Gastroesophageal sphincter (tissue), 3 donors: ENCODE measurements around the gene WDR27.

Source experiments
- EP300 ChIP-seq: sonication (generic); formaldehyde crosslinking; IDR thresholded peaks from one replicate; pipeline ENCODE4 v1.6.1; 2017; ENCODE audit warnings: antibody characterized with exemption, mild to moderate bottlenecking
- TF ChIP-seq, protein P1 (sequence below), 4 experiments: fragments of 200-600 bp in 2 of 4; fragments of 450-650 bp in 2 of 4; sonication (generic) in 1 of 4; IDR thresholded peaks; one replicate each; pipeline ENCODE4 v1.5.1; 2017 to 2019; ENCODE audit warnings: antibody characterized with exemption in 4 of 4, mild to moderate bottlenecking in 2 of 4, moderate library complexity in 2 of 4

DNA sequence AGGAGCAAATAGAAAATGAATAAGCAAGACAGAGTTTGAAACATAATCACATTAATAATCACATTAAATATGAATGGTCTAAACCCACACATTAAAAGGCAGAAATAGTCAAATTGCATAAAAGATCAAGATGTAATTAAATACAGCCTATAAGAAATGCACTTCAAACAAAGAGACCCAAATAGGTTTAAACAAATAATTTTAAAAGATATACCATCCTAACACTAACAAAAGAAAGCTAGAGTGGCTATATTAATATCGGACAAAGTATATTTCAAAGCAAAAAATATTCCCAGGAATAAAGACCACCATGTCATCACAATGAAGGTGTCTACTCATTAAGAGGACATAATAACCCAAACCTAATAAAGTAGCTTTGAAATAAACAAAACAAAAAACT lies 140.2 kb downstream of the WDR27 start:
- TF ChIP-seq, protein P1, sequence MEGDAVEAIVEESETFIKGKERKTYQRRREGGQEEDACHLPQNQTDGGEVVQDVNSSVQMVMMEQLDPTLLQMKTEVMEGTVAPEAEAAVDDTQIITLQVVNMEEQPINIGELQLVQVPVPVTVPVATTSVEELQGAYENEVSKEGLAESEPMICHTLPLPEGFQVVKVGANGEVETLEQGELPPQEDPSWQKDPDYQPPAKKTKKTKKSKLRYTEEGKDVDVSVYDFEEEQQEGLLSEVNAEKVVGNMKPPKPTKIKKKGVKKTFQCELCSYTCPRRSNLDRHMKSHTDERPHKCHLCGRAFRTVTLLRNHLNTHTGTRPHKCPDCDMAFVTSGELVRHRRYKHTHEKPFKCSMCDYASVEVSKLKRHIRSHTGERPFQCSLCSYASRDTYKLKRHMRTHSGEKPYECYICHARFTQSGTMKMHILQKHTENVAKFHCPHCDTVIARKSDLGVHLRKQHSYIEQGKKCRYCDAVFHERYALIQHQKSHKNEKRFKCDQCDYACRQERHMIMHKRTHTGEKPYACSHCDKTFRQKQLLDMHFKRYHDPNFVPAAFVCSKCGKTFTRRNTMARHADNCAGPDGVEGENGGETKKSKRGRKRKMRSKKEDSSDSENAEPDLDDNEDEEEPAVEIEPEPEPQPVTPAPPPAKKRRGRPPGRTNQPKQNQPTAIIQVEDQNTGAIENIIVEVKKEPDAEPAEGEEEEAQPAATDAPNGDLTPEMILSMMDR (IDR thresholded peaks at IDR 0.05): no peak
- no peak for TF ChIP-seq EP300
